NCI-H146 treated with DMSO at 0.1 percent for 48 hours (cell line): ENCODE results near the gene KRTAP4-4.
"Not testable (repeated sequence)": the region's sequence is repeated elsewhere in the genome, so short reads cannot be mapped to it uniquely, and the experiment has no call there.

ENCODE experiments used
- DNase-seq: peaks from one replicate; lab custom pipeline; 2025; ENCODE audit not compliant: unreplicated experiment; lab: John Stamatoyannopoulos, UW

Gene KRTAP4-4

GRCh38 chr17:41148971-41149651 is 11.4 kb downstream of the KRTAP4-4 start:
- DNase-seq, result not testable (repeated sequence)

DNA sequence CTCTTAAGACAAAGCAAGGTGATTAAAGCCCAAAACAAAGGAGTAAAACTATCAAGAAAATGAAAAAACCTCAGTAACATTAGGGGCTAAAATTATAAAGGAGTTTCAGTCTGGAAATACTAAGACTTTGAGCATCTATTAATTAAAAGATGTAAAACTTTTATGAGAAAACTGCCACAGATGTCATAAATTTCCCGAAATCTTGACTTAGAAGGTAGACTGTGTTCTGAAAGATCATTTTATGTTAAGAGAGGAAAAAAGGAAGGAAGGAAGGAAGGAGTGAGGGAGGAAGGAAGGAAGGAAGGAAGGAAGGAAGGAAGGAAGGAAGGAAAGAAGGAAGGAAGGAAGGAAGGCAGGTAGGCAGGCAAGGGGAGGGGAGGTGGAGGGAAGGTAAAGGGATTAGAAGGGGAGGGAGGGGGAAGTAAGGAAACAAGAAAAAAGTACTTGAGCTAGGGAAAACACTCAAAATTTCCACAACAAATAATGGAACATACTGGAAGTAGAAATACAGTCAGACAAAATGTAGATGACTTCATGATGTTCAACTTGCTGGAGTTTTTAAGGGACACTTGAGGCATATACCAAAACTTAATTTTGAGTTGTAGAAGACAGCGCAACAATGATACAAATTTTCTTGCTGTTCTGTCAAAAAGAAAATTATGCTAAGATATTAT is 12.9 kb downstream of the KRTAP4-4 start:
- no peak for DNase-seq

GRCh38 chr17:41145261-41145660 is 15.3 kb downstream of the KRTAP4-4 start:
- no peak for DNase-seq

DNA sequence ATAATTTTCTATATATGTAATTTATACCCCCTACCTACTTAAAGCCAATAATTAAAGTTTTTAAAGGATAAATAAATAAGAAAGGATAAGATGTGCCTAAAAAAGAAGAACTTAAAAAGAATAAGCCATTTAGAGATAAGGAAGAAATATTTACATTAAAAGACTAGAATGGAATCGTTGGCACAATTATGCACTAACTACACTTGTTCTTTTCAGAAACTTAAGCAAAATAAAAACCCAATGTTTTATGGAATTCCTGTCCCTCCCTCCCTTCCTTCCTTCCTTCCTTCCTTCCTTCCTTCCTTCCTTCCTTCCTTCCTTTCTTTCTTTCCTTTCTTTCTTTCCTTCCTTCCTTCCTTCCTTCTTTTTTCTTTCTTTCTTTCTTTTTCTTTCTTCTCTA is 15.7 kb downstream of the KRTAP4-4 start:
- no peak for DNase-seq

GRCh38 chr17:41141361-41141760 is 19.2 kb downstream of the KRTAP4-4 start:
- DNase-seq, result no peak

DNA sequence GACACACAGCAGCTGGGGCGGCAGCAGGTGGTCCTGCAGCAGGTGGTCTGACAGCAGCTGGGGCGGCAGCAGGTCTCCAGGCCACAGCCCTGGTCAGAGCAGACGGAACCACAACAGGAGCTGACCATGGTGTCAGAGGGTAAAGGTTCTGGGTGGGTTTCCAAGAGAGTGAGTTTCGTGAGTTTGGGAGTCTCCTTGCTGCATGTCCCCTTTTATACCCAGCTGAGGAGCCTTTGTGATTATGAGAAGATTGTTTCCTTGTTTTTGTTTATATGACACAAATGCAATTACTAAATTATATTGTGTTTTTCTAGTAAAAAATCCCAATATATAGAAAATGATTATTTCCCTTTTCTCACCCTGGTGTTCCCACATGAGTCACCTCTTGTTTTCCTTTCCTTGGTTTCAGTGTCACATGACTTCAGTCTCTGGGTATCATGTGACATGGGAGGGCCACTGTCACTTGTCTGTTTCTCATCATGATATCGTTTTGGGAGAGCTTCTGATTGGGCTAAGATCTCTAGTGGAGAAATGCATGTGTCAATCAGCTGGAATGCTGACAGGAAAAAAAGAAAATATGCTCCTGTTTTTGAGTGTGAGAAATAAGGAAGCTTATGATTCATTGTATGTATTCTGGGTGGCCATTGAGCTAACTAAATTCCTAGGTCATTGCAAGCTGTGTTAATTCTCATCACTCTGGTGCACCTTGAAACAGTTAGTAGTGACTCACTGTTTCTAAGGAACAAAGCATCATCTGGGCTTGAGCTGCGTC is 20.0 kb downstream of the KRTAP4-4 start, which contains the start of gene KRTAP4-6:
Gene KRTAP4-6 (minus strand): TSS at position 185 of the 772 bp plus-strand sequence. CDS start 57 bp downstream, at position 128.
- no peak for DNase-seq

DNA sequence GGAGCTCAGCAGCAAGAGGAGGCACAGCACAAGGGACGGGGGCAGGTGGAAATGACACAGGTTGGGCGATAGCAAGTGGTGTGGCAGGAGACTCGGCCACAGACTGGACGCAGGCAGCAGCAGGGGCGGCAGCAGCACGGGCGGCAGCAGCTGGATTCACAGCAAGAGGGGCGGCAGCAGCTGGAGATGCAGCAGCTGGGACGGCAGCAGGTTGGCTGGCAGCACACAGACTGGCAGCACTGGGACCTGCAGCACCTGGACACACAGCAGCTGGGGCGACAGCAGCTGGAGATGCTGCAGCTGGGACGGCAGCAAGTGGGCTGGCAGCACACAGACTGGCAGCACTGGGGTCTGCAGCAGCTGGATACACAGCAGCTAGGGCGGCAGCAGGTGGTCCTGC is 20.7 kb downstream of the KRTAP4-4 start:
- not testable (repeated sequence) for DNase-seq

DNA sequence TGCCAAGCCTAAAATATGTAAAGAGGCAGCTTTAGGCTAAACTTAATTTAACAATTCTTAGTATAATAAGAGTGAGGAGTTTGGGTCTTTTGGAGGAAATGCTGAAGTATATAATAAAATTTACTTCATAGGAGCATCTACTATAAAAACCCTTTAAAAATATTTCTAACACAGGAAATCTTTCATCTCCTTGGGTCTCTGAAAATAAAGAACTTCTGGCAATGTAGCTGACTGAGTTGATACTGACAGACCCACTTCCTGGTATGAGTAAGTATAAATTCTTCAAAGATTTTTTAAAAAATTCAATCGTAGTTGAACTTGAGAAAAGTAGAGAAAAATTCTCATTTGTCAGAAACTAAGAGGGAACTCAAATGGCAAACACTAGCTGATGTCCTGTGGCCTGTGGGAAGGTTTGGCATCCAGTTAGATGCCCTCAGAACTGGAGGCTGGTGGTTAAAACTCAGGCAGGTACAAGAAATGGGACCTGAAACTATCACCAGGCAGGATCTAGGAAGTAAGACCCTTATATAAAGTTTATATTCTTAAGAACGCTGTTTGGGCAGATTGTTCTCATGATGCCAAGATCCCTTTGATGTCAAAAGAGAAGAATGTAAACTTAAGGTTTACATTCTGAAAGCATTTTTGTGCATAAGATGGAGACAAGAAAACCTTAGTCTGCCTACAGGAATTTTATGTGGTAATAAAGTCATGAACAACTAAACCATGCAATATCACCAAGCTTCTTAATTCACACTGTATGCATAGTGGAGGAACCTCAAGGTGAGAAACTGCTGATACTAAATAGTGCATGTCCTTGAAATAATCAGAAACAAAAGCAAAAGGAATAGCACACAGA is 26.4 kb downstream of the KRTAP4-4 start:
- no peak for DNase-seq

DNA sequence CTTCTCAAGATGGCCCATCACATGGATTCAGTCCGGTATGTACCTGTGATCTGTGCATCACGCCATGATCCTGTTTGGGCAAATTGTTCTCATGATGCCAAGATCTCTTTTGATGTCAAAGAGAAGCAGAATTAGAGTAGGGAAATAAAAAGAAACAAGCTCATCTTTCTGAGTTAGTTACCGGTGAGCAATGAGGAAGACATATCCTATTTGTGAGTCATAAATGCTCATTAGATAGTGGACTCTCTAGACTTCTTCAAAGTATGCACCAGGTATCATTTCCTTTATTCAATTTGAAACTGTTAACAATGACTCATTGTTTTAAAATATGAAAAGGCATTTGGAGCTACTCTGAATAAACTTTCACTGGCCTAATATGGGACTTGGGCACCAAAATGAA is 28.6 kb downstream of the KRTAP4-4 start:
- no peak for DNase-seq

DNA sequence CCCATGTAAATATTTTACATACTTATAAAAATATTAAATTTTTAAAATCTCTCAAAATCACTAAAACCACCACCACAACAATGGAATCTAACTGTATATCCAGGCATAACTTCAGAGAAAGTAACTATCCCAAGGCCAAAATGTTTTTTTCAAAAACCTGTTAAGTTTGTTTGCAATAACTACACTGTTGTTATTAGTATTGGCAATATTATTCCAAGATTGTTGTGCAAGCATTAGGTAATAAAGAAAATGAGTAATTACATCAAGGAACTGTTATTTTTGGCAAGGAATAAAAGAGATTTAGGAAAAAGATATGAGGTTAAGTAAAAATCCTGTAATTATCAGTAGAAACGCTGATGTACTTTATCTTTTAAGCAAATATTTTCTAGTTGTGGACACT is 33.2 kb downstream of the KRTAP4-4 start:
- DNase-seq, result no peak

GRCh38 chr17:41126412-41126811 is 34.1 kb downstream of the KRTAP4-4 start:
- DNase-seq, result no peak

DNA sequence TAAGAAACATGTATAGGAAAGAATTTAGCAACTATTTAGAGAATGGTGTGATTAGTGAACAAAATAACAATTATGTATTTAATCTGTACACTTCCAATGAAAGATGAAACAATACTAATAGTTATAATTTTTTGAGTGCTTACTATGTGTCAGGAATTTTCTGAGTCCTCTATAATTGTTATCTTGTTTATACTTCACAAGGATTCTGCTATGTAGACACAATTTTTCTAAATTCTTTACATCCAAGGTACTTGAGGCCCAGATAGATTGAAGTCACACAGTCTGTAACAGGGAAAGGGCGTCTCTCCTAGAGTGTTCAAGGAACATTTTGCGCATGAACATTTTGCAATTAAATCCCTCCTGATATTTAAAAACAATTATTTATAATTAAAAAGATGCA is 35.5 kb downstream of the KRTAP4-4 start:
- no peak for DNase-seq

- DNase-seq, result not testable (repeated sequence)
Measured at GRCh38 chr17:41123991-41124371, 36.6 kb downstream of the KRTAP4-4 start, which contains the start of gene KRTAP4-12. Gene KRTAP4-12, minus strand, starts transcription at chr17:41124182. Its CDS starts 60 bp downstream, at chr17:41124122.

- not testable (repeated sequence) for DNase-seq
Measured at GRCh38 chr17:41123292-41123990, 37.1 kb downstream of the KRTAP4-4 start.

DNA sequence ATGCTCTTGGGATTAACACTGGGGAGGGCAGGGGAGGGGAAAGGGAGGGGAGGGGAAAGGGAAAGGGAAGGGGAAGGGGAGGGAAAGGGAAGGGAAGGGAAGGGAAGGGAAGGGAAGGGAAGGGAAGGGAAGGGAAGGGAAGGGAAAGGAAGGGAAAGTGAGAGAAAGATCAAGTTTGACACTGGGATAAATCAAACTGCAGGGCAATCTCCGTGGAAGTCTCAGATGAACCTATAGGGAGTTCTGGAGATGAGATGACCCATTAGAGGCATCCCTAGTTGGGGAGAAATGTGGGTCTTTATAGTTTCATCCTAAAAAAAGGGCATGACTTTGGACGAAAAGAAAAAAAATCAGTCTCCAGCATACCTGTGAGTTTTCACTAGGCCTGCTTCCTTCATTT is 38.8 kb downstream of the KRTAP4-4 start:
- DNase-seq, result no peak

DNA sequence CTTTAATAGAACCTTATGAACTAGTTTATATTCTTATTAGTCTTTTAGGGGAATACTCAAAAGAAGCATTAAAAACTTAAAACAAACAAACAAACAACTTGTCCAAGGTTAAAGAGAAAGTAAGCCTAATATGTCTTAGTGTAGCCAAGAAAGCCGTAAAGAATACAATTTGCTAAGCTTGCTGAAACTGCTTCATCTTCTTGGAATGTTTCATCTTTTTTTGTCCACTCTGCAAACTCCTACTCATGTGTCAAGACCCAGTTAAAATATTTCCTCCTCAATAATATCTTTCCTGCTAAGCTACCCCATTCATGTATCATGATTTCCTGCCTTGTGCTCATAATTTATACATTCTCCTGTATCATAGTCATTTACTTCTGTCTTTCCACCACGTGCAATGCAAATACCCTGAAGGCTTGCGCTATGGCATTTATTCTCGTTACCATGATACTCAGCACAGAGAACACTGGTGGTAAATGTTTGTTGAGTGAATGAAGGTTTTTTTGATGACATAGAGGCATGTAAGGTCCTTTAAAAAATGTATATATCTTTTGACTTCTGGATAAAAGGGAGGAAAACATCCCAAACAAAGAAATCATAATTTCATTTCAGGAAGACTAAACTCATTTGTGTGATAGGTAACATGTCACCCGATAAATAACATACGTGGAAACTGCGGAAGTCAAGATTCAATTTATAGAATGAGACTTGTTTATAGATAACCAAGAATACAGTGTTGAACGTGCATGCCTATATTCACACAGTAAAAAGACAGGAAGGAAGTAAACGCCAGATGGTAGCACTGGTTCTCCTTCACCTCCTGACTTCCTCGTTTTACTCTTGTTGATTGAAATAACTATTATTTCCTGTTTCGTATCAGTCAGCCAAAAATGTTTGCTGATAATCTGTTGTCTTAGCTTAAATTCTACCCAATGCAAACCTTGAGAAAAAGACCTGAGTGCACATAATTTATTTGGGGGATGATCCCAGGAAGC is 40.6 kb downstream of the KRTAP4-4 start:
- DNase-seq, result not testable (repeated sequence)

DNA sequence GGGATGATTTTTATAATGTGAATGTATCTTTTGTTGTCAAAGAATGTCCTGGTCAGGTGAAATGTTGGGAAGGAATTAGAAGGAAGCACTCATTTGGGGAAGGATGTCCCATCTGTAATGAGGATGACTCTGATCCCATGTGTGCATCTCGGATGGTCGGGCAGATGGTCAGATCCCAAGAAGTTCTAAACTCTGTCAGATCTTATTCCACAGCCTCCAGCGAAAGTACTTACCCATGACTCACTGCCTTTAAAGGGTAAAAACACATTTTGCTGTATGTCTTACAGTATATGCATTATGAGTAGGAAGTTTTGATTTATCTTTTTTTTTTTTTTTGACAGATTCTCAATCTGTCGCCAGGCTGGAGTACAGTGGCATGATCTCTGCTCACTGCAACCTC is 41.8 kb downstream of the KRTAP4-4 start:
- DNase-seq, result no peak

- DNase-seq, result not testable (repeated sequence)
Measured at GRCh38 chr17:41117846-41118386, 42.6 kb downstream of the KRTAP4-4 start, which contains the start of gene KRTAP4-11. Gene KRTAP4-11, minus strand, starts transcription at chr17:41118373. Its CDS starts 58 bp downstream, at chr17:41118315.

- DNase-seq, result no peak
Measured at GRCh38 chr17:41116297-41116696, 44.3 kb downstream of the KRTAP4-4 start.
